SK-N-SH treated with all-trans-retinoic acid at 6 μM for 48 hours (cell line): Measurements from ENCODE around the gene HOXB4.

Source experiments
- ARNTL ChIP-seq: fragments of 450-650 bp; formaldehyde crosslinking; IDR thresholded peaks from 2 replicates; pipeline ENCODE4 v1.5.0; 2020; ENCODE audit warnings: low read depth, mild to moderate bottlenecking, moderate library complexity, borderline replicate concordance
- CREB5 ChIP-seq: fragments of 250-450 bp; sonication (Bioruptor Pico); IDR thresholded peaks from 2 replicates; pipeline ENCODE4 v1.5.1; 2020; ENCODE audit warnings: low read depth, mild to moderate bottlenecking, moderate library complexity
- CSDC2 ChIP-seq: fragments of 250-450 bp; sonication (Bioruptor Pico); IDR thresholded peaks from 2 replicates; pipeline ENCODE4 v1.5.0; 2020; ENCODE audit warnings: mild to moderate bottlenecking, moderate library complexity
- ESRRG ChIP-seq: fragments of 250-450 bp; sonication (Bioruptor Pico); IDR thresholded peaks from 2 replicates; pipeline ENCODE4 v1.6.1; 2021; ENCODE audit warnings: mild to moderate bottlenecking
- GLIS3 ChIP-seq: fragments of 250-450 bp; sonication (Bioruptor Pico); IDR thresholded peaks from 2 replicates; pipeline ENCODE4 v1.5.0; 2020; ENCODE audit warnings: mild to moderate bottlenecking, moderate library complexity
- PATZ1 ChIP-seq: fragments of 250-450 bp; sonication (Bioruptor Pico); IDR thresholded peaks from 2 replicates; pipeline ENCODE4 v1.8.0; 2020; ENCODE audit warnings: mild to moderate bottlenecking, moderate library complexity, borderline replicate concordance
- POU6F1 ChIP-seq: fragments of 250-450 bp; sonication (Bioruptor Pico); IDR thresholded peaks from 2 replicates; pipeline ENCODE4 v1.8.0; 2021; ENCODE audit warnings: low read depth, mild to moderate bottlenecking, moderate library complexity, borderline replicate concordance
- RARB ChIP-seq: fragments of 250-450 bp; sonication (Bioruptor Pico); IDR thresholded peaks from 2 replicates; pipeline ENCODE4 v1.8.0; 2021; ENCODE audit warnings: mild to moderate bottlenecking, moderate library complexity
- TCF4 ChIP-seq: fragments of 250-450 bp; sonication (Bioruptor Pico); IDR thresholded peaks from 2 replicates; pipeline ENCODE4 v1.8.0; 2021; ENCODE audit warnings: mild to moderate bottlenecking, moderate library complexity, borderline replicate concordance
- ZC3H10 ChIP-seq: fragments of 250-450 bp; sonication (Bioruptor Pico); IDR thresholded peaks from 2 replicates; pipeline ENCODE4 v1.5.1; 2021; ENCODE audit warnings: mild to moderate bottlenecking, moderate library complexity
- ZFP3 ChIP-seq: fragments of 250-450 bp; sonication (Bioruptor Pico); IDR thresholded peaks from 2 replicates; pipeline ENCODE4 v1.5.0; 2020; ENCODE audit warnings: mild to moderate bottlenecking, moderate library complexity
- ZNF565 ChIP-seq: fragments of 450-650 bp; formaldehyde crosslinking; conservative IDR thresholded peaks from 2 replicates; pipeline ENCODE4 v1.5.0; 2020; ENCODE audit warnings: low read depth, mild to moderate bottlenecking, moderate library complexity
- ZNF8 ChIP-seq: fragments of 450-650 bp; formaldehyde crosslinking; IDR thresholded peaks from 2 replicates; pipeline ENCODE4 v1.5.0; 2020; ENCODE audit warnings: mild to moderate bottlenecking, moderate library complexity

- no peak for TF ChIP-seq POU6F1 (CRISPR knock-in tag)
- TF ChIP-seq ZNF565 (CRISPR knock-in tag): no peak
- no peak for TF ChIP-seq TCF4 (CRISPR knock-in tag)
- no peak for TF ChIP-seq ZFP3 (CRISPR knock-in tag)
- TF ChIP-seq ARNTL (CRISPR knock-in tag): no peak
- TF ChIP-seq PATZ1 (CRISPR knock-in tag): no peak
- TF ChIP-seq CREB5 (CRISPR knock-in tag): no peak
- no peak for TF ChIP-seq RARB (CRISPR knock-in tag)
- no peak for TF ChIP-seq ZC3H10 (CRISPR knock-in tag)
- no peak for TF ChIP-seq ZNF8 (CRISPR knock-in tag)
- no peak for TF ChIP-seq GLIS3 (CRISPR knock-in tag)
- no peak for TF ChIP-seq ESRRG (CRISPR knock-in tag)
- TF ChIP-seq CSDC2 (CRISPR knock-in tag): no peak
Measured at GRCh38 chr17:48568499-48569239, 9.5 kb downstream of the HOXB4 start.
